Bronchial epithelial cell (primary cell): ENCODE measurements around the gene HECA. TPM values are rescaled to one million over a fixed set of nuclear protein-coding genes. Genes with fewer than 3 reads are reported as not detected.
A peak's percentile ranks its signal among the peaks of the same experiment; 100 is the strongest.

ENCODE experiments used
- DNase-seq: peaks from one replicate; pipeline ENCODE4 v3.0.0-alpha.2; 2010; ENCODE audit warnings: low read depth
- FAIRE-seq: peaks from 2 replicates; lab custom pipeline; 2011; peaks lifted over from hg19 to GRCh38; lab: Jason Lieb, UNC
- H3K27me3 ChIP-seq: 2 replicates; pipeline ENCODE4 v1.5.1; 2011; ENCODE audit warnings: low read length; ENCODE audit not compliant: control insufficient read depth, insufficient read depth
- H3K36me3 ChIP-seq: 2 replicates; pipeline ENCODE4 v1.5.1; 2011; ENCODE audit warnings: low read length; ENCODE audit not compliant: control insufficient read depth, insufficient read depth
- H3K4me3 ChIP-seq: 2 replicates; pipeline ENCODE4 v1.5.1; 2011; ENCODE audit warnings: mild to moderate bottlenecking, low read depth, low read length, control low read depth
- CTCF ChIP-seq: IDR thresholded peaks from 2 replicates; pipeline ENCODE4 v1.5.1; 2011; ENCODE audit warnings: mild to moderate bottlenecking, moderate library complexity, low read length, control low read depth, inconsistent platforms; ENCODE audit not compliant: insufficient read depth, severe bottlenecking
- total RNA-seq: library from RNA; depleted of rRNA; stranded (reverse); fragments of >200 nt; gene quantifications from 2 replicates; pipeline ENCODE4 v1.2.1, GENCODE V29; 2014

Gene HECA
- total RNA-seq, 1 donor from 2014 or later = 25.5 TPM

- peak; percentile 32 for DNase-seq
- no peak overlapping the region for H3K4me3 ChIP-seq
- H3K36me3 ChIP-seq = no peaks in the 10 kb centered on the region
- FAIRE-seq = no peak
- TF ChIP-seq CTCF = no peak
- H3K27me3 ChIP-seq = no peaks in the 10 kb centered on the region
These were observed 24.1 kb downstream of the HECA start for GRCh38 chr6:139159016-139159415.

- TF ChIP-seq CTCF = no peak
- peak; percentile 61 for DNase-seq
- Histone ChIP-seq H3K4me3 (no peak overlapping the region), H3K27me3 (no peaks in the 10 kb centered on the region), H3K36me3 (no peaks in the 10 kb centered on the region)
- no peak for FAIRE-seq
These were observed 26.3 kb downstream of the HECA start for GRCh38 chr6:139161169-139161568.

GRCh38 chr6:139161817-139162284 lies 27.0 kb downstream of the HECA start:
- peaks cover 4% of the 10 kb centered on the region for H3K36me3 ChIP-seq
- DNase-seq (no peak), FAIRE-seq (no peak)
- no peak for TF ChIP-seq CTCF
- no peak overlapping the region for H3K4me3 ChIP-seq
- no peaks in the 10 kb centered on the region for H3K27me3 ChIP-seq

- no peak for DNase-seq
- peak; percentile 91 for FAIRE-seq
- Histone ChIP-seq H3K4me3 (no peak overlapping the region), H3K36me3 (peaks cover 7% of the 10 kb centered on the region), H3K27me3 (no peaks in the 10 kb centered on the region)
- TF ChIP-seq CTCF = no peak
These were observed 29.1 kb downstream of the HECA start for GRCh38 chr6:139164001-139164400.

- TF ChIP-seq CTCF = no peak
- H3K4me3 ChIP-seq = no peak overlapping the region
- no peaks in the 10 kb centered on the region for H3K27me3 ChIP-seq
- peaks cover 7% of the 10 kb centered on the region for H3K36me3 ChIP-seq
- DNase-seq = no peak
- no peak for FAIRE-seq
These were observed 30.4 kb downstream of the HECA start for GRCh38 chr6:139165324-139165723.
